ENCODE data around the gene MYOC. TPM values are rescaled to one million over a fixed set of nuclear protein-coding genes. Genes with fewer than 3 reads are reported as not detected.
A peak's percentile ranks its signal among the peaks of the same experiment; 100 is the strongest.
"Not testable (repeated sequence)": the region's sequence is repeated elsewhere in the genome, so short reads cannot be mapped to it uniquely, and the experiment has no call there.

Gene MYOC
- polyA plus RNA-seq, 1 donor = 0.60 TPM

GRCh38 chr1:171666114-171666769 lies 13.8 kb upstream of the MYOC start:
- no peak overlapping the region for H3K4me3 ChIP-seq (ENCODE audit: low read length)
- peaks cover 3% of the 10 kb centered on the region for H3K9me3 ChIP-seq (ENCODE audit: control insufficient read depth, low read depth, low read length)
- WGBS (ENCODE audit: insufficient coverage, low lambda C conversion rate) = 80% methylated on average over 2 of the region's 4 CpGs
- H3K27me3 ChIP-seq (ENCODE audit: control insufficient read depth, insufficient read depth, low read length) = no peaks in the 10 kb centered on the region
- DNase-seq = no peak
- no peaks in the 10 kb centered on the region for H3K36me3 ChIP-seq (ENCODE audit: control insufficient read depth, insufficient read depth, low read length)
- no peak overlapping the region for H3K27ac ChIP-seq (ENCODE audit: low read length)
- no peaks in the 10 kb centered on the region for H3K4me1 ChIP-seq (ENCODE audit: control insufficient read depth, insufficient read depth, low read length)

GRCh38 chr1:171664976-171665375 lies 12.5 kb upstream of the MYOC start:
- Histone ChIP-seq H3K4me1 (ENCODE audit: control insufficient read depth, insufficient read depth, low read length) (no peaks in the 10 kb centered on the region), H3K27me3 (ENCODE audit: control insufficient read depth, insufficient read depth, low read length) (no peaks in the 10 kb centered on the region), H3K27ac (ENCODE audit: low read length) (no peak overlapping the region), H3K36me3 (ENCODE audit: control insufficient read depth, insufficient read depth, low read length) (no peaks in the 10 kb centered on the region), H3K9me3 (ENCODE audit: control insufficient read depth, low read depth, low read length) (no peaks in the 10 kb centered on the region), H3K4me3 (ENCODE audit: low read length) (no peak overlapping the region)
- no peak for DNase-seq

GRCh38 chr1:171663854-171664575 lies 11.5 kb upstream of the MYOC start:
- WGBS (ENCODE audit: insufficient coverage, low lambda C conversion rate) = 86% methylated on average over 2 of the region's 4 CpGs
- Histone ChIP-seq H3K36me3 (ENCODE audit: control insufficient read depth, insufficient read depth, low read length) (no peaks in the 10 kb centered on the region), H3K9me3 (ENCODE audit: control insufficient read depth, low read depth, low read length) (no peaks in the 10 kb centered on the region), H3K4me1 (ENCODE audit: control insufficient read depth, insufficient read depth, low read length) (no peaks in the 10 kb centered on the region), H3K27me3 (ENCODE audit: control insufficient read depth, insufficient read depth, low read length) (no peaks in the 10 kb centered on the region), H3K4me3 (ENCODE audit: low read length) (no peak overlapping the region), H3K27ac (ENCODE audit: low read length) (no peak overlapping the region)
- no peak for DNase-seq

GRCh38 chr1:171663036-171663853 lies 10.8 kb upstream of the MYOC start:
- no peak for DNase-seq
- WGBS (ENCODE audit: insufficient coverage, low lambda C conversion rate) = 75% methylated on average over 2 of the region's 7 CpGs
- Histone ChIP-seq H3K4me1 (ENCODE audit: control insufficient read depth, insufficient read depth, low read length) (no peaks in the 10 kb centered on the region), H3K36me3 (ENCODE audit: control insufficient read depth, insufficient read depth, low read length) (no peaks in the 10 kb centered on the region), H3K27ac (ENCODE audit: low read length) (no peak overlapping the region), H3K27me3 (ENCODE audit: control insufficient read depth, insufficient read depth, low read length) (no peaks in the 10 kb centered on the region), H3K4me3 (ENCODE audit: low read length) (no peak overlapping the region), H3K9me3 (ENCODE audit: control insufficient read depth, low read depth, low read length) (no peaks in the 10 kb centered on the region)

DNA sequence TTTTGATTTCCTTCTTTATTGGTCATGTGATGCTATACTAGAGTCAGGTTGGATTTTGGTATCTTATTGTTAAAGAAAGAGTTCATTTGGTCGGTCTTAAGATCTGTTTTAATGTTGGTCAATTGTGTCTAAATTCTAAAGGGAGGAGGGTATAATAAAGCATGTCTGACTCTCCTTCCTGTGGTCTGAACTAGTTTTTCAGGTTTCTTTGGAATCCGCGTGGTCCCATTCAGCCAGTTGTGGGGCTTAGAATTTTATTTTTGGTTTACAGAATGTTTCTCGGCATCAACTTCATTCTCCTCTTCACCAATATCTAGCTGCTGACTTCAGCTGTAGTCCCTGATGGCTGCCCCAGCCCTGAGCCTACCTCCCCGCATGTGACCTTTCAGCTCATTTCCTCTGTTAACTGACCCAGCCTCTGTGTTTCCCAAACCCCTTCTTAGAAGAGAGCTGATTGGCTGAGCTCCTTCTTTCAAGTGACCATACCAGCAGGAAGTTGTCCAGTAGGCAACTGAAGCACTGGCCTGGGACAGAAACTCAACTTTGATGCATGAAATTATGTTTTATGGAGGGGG lies 8.7 kb upstream of the MYOC start:
- DNase-seq = no peak
- H3K4me3 ChIP-seq (ENCODE audit: low read length) = no peak overlapping the region
- H3K36me3 ChIP-seq (ENCODE audit: control insufficient read depth, insufficient read depth, low read length) = no peaks in the 10 kb centered on the region
- H3K27me3 ChIP-seq (ENCODE audit: control insufficient read depth, insufficient read depth, low read length) = no peaks in the 10 kb centered on the region
- peaks cover 5% of the 10 kb centered on the region for H3K4me1 ChIP-seq (ENCODE audit: control insufficient read depth, insufficient read depth, low read length)
- H3K27ac ChIP-seq (ENCODE audit: low read length) = no peak overlapping the region
- H3K9me3 ChIP-seq (ENCODE audit: control insufficient read depth, low read depth, low read length) = no peaks in the 10 kb centered on the region
- 100% methylated on average over 1 of the region's 5 CpGs for WGBS (ENCODE audit: insufficient coverage, low lambda C conversion rate)

DNA sequence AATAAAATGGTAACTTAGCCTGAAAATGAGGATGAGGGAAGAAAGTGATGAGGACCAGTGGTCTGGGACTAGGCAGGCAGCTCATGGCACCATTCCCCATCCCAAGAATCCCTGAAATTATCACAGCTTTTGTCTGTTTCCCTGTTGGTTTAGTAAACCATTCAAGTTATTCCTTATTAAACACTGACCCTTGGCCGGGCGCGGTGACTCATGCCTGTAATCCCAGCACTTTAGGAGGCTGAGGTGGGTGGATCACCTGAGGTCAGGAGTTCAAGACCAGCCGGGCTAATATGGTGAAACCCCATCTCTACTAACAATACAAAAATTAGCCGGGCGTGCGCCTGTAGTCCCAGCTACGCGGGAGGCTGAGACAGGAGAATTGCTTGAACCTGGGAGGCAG lies 3.7 kb upstream of the MYOC start:
- H3K4me1 ChIP-seq (ENCODE audit: control insufficient read depth, insufficient read depth, low read length) = peaks cover 17% of the 10 kb centered on the region
- H3K36me3 ChIP-seq (ENCODE audit: control insufficient read depth, insufficient read depth, low read length); H3K9me3 ChIP-seq (ENCODE audit: control insufficient read depth, low read depth, low read length); H3K4me3 ChIP-seq (ENCODE audit: low read length); H3K27me3 ChIP-seq (ENCODE audit: control insufficient read depth, insufficient read depth, low read length); H3K27ac ChIP-seq (ENCODE audit: low read length): not testable (repeated sequence)
- DNase-seq = peak in 1 of 2 donors; percentile 38
- WGBS (ENCODE audit: insufficient coverage, low lambda C conversion rate) = no CpG with 5 or more reads among the region's 9 CpGs

GRCh38 chr1:171655746-171656116 lies 3.2 kb upstream of the MYOC start:
- WGBS (ENCODE audit: insufficient coverage, low lambda C conversion rate) = no CpG with 5 or more reads among the region's 6 CpGs
- Histone ChIP-seq H3K4me1 (ENCODE audit: control insufficient read depth, insufficient read depth, low read length) (peaks cover 17% of the 10 kb centered on the region), H3K4me3 (ENCODE audit: low read length) (no peak overlapping the region), H3K27me3 (ENCODE audit: control insufficient read depth, insufficient read depth, low read length) (peaks cover 3% of the 10 kb centered on the region), H3K27ac (ENCODE audit: low read length) (no peak overlapping the region), H3K9me3 (ENCODE audit: control insufficient read depth, low read depth, low read length) (no peaks in the 10 kb centered on the region), H3K36me3 (ENCODE audit: control insufficient read depth, insufficient read depth, low read length) (no peaks in the 10 kb centered on the region)
- no peak for DNase-seq

- Histone ChIP-seq H3K27ac (ENCODE audit: low read length) (peak overlapping the region; percentile 49), H3K36me3 (ENCODE audit: control insufficient read depth, insufficient read depth, low read length) (no peaks in the 10 kb centered on the region), H3K4me1 (ENCODE audit: control insufficient read depth, insufficient read depth, low read length) (peaks cover 17% of the 10 kb centered on the region), H3K4me3 (ENCODE audit: low read length) (no peak overlapping the region), H3K9me3 (ENCODE audit: control insufficient read depth, low read depth, low read length) (no peaks in the 10 kb centered on the region), H3K27me3 (ENCODE audit: control insufficient read depth, insufficient read depth, low read length) (peaks cover 3% of the 10 kb centered on the region)
- DNase-seq = peak; percentile 33 to 35
- no CpG with 5 or more reads among the region's 24 CpGs for WGBS (ENCODE audit: insufficient coverage, low lambda C conversion rate)
Observed at GRCh38 chr1:171654942-171655745, 2.7 kb upstream of the MYOC start.

- Histone ChIP-seq H3K27ac (ENCODE audit: low read length) (peak overlapping the region; percentile 49), H3K36me3 (ENCODE audit: control insufficient read depth, insufficient read depth, low read length) (no peaks in the 10 kb centered on the region), H3K4me1 (ENCODE audit: control insufficient read depth, insufficient read depth, low read length) (peaks cover 17% of the 10 kb centered on the region), H3K9me3 (ENCODE audit: control insufficient read depth, low read depth, low read length) (no peaks in the 10 kb centered on the region), H3K4me3 (ENCODE audit: low read length) (no peak overlapping the region), H3K27me3 (ENCODE audit: control insufficient read depth, insufficient read depth, low read length) (peaks cover 3% of the 10 kb centered on the region)
- WGBS (ENCODE audit: insufficient coverage, low lambda C conversion rate) = no CpG with 5 or more reads among the region's 8 CpGs
- DNase-seq = peak in 1 of 2 donors; percentile 17
Observed at GRCh38 chr1:171654201-171654941, 1.9 kb upstream of the MYOC start.

All from large intestine (tissue), 3 donors.